GM23338 (cell line): ENCODE measurements around the gene DBNL.

Experiments
- CTCF ChIP-seq, 2 experiments: fragments of 200-600 bp in 1 of 2; sonication (generic) in 1 of 2; conservative IDR thresholded peaks; 2 replicates each; pipeline versions ENCODE4 v1.5.1 to v1.6.1; 2016 to 2017; ENCODE audit warnings: antibody characterized with exemption in 2 of 2, low read depth in 2 of 2, mild to moderate bottlenecking in 2 of 2, moderate library complexity in 1 of 2
- EZH2phosphoT487 ChIP-seq: fragments of 200-600 bp; sonication (generic); IDR thresholded peaks from one replicate; pipeline ENCODE4 v1.8.1; 2018; ENCODE audit warnings: antibody characterized with exemption; ENCODE audit not compliant: unreplicated experiment
- POLR2AphosphoS5 ChIP-seq: IDR thresholded peaks from 2 replicates; pipeline ENCODE4 v1.6.1; 2016; ENCODE audit warnings: antibody characterized with exemption, low read depth

- TF ChIP-seq CTCF (conservative IDR thresholded peaks at IDR 0.05; ENCODE audit: low read depth in 2 of 2) (no peak), POLR2AphosphoS5 (no peak; the same call in 1 of the 2 replicates), EZH2phosphoT487 (no peak)
Measured at GRCh38 chr7:44062903-44063295, 18.4 kb downstream of the DBNL start.
